ENCODE data around the gene FBN1.

The FBN1 gene

GRCh38 chr15:48389691-48390143, 255.8 kb downstream of the FBN1 start:
- H3K4me3 ChIP-seq (ENCODE audit: low read length in 2 of 2) = no peak overlapping the region
- H3K4ac ChIP-seq (ENCODE audit: low read length) = no peak overlapping the region
- H3K9me3 ChIP-seq (replicated peaks in 1 of 2; ENCODE audit: control insufficient read depth in 2 of 2, insufficient read depth in 1 of 2, low read depth in 1 of 2, low read length in 2 of 2) = no peaks in the 10 kb centered on the region
- no peak overlapping the region for H4K91ac ChIP-seq (ENCODE audit: low read depth, low read length, poor library complexity)
- H3K36me3 ChIP-seq (replicated peaks in 1 of 2; ENCODE audit: control insufficient read depth in 2 of 2, insufficient read depth in 2 of 2, low read length in 2 of 2) = no peaks in the 10 kb centered on the region
- H2BK12ac ChIP-seq (ENCODE audit: low read length) = no peak overlapping the region
- no peak overlapping the region for H3K14ac ChIP-seq (ENCODE audit: low read length)
- no peak overlapping the region for H4K8ac ChIP-seq (ENCODE audit: low read depth, low read length)
- no peak overlapping the region for H2BK120ac ChIP-seq (ENCODE audit: low read depth, low read length)
- H3K18ac ChIP-seq (ENCODE audit: low read length) = no peak overlapping the region
- no CpG with 5 or more reads among the region's 3 CpGs for WGBS, 2 donors (ENCODE audit: extremely low coverage in 2 of 2, insufficient read length in 2 of 2, insufficient replicate concordance in 1 of 2)
- DNase-seq (ENCODE audit: low spot score) = no peak
- H3K27ac ChIP-seq (replicated peaks; ENCODE audit: low read length) = no peak overlapping the region
- no peak overlapping the region for H2BK5ac ChIP-seq (ENCODE audit: low read length)
- H2BK15ac ChIP-seq (ENCODE audit: low read length) = no peak overlapping the region
- no peak overlapping the region for H3K4me2 ChIP-seq (ENCODE audit: insufficient read depth, low read length, poor library complexity, severe bottlenecking)
- H2AK5ac ChIP-seq (ENCODE audit: low read depth, low read length) = no peak overlapping the region
- no peak overlapping the region for H2AFZ ChIP-seq (ENCODE audit: low read length)
- H3K79me1 ChIP-seq (ENCODE audit: low read depth, low read length) = no peaks in the 10 kb centered on the region
- no peak overlapping the region for H3K23ac ChIP-seq (ENCODE audit: low read depth, low read length, poor library complexity)
- H3K4me1 ChIP-seq (ENCODE audit: control insufficient read depth in 2 of 2, insufficient read depth in 1 of 2, low read depth in 1 of 2, low read length in 2 of 2) = no peaks in the 10 kb centered on the region
- no peak overlapping the region for H3K9ac ChIP-seq (ENCODE audit: low read depth, low read length, poor library complexity)
- no peaks in the 10 kb centered on the region for H3K27me3 ChIP-seq (ENCODE audit: control insufficient read depth in 3 of 3, insufficient read depth in 3 of 3, low read depth in 1 of 3, low read length in 3 of 3)

DNA sequence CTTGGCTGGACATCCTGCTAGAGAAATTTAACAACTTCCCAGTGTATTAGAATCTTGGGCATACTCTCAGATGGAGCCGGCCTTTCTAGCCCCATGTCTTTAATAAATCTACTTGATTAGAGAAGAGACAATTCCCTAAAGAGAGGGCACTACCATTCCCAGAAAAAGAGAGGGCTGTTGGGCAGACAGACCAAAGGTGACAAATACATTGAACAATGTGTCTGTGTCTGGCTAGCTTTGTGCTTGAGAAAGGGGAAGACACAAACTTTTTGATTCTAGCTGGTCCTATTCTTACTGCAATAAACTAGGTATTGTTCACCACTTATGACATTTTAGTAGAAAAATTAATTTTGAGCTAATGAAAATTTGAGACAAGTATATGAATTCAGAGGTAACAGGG, 256.6 kb downstream of the FBN1 start:
- no CpG with 5 or more reads among the region's 1 CpG for WGBS, 2 donors (ENCODE audit: extremely low coverage in 2 of 2, insufficient read length in 2 of 2, insufficient replicate concordance in 1 of 2)
- Histone ChIP-seq H3K9me3 (replicated peaks in 1 of 2; ENCODE audit: control insufficient read depth in 2 of 2, insufficient read depth in 1 of 2, low read depth in 1 of 2, low read length in 2 of 2) (no peaks in the 10 kb centered on the region), H2BK12ac (ENCODE audit: low read length) (no peak overlapping the region), H4K91ac (ENCODE audit: low read depth, low read length, poor library complexity) (no peak overlapping the region), H3K9ac (ENCODE audit: low read depth, low read length, poor library complexity) (no peak overlapping the region), H3K14ac (ENCODE audit: low read length) (no peak overlapping the region), H4K8ac (ENCODE audit: low read depth, low read length) (no peak overlapping the region), H3K27ac (replicated peaks; ENCODE audit: low read length) (no peak overlapping the region), H3K4me3 (ENCODE audit: low read length in 2 of 2) (no peak overlapping the region), H2BK5ac (ENCODE audit: low read length) (no peak overlapping the region), H2AFZ (ENCODE audit: low read length) (no peak overlapping the region), H3K4me2 (ENCODE audit: insufficient read depth, low read length, poor library complexity, severe bottlenecking) (no peak overlapping the region), H3K23ac (ENCODE audit: low read depth, low read length, poor library complexity) (no peak overlapping the region), H2AK5ac (ENCODE audit: low read depth, low read length) (no peak overlapping the region), H3K79me1 (ENCODE audit: low read depth, low read length) (no peaks in the 10 kb centered on the region), H2BK15ac (ENCODE audit: low read length) (no peak overlapping the region), H3K36me3 (replicated peaks in 1 of 2; ENCODE audit: control insufficient read depth in 2 of 2, insufficient read depth in 2 of 2, low read length in 2 of 2) (no peaks in the 10 kb centered on the region), H2BK120ac (ENCODE audit: low read depth, low read length) (no peak overlapping the region), H3K4me1 (ENCODE audit: control insufficient read depth in 2 of 2, insufficient read depth in 1 of 2, low read depth in 1 of 2, low read length in 2 of 2) (no peaks in the 10 kb centered on the region), H3K27me3 (ENCODE audit: control insufficient read depth in 3 of 3, insufficient read depth in 3 of 3, low read depth in 1 of 3, low read length in 3 of 3) (no peaks in the 10 kb centered on the region), H3K18ac (ENCODE audit: low read length) (no peak overlapping the region), H3K4ac (ENCODE audit: low read length) (no peak overlapping the region)
- DNase-seq (ENCODE audit: low spot score) = no peak

- no peak overlapping the region for H2BK5ac ChIP-seq (ENCODE audit: low read length)
- H3K9ac ChIP-seq (ENCODE audit: low read depth, low read length, poor library complexity) = no peak overlapping the region
- H3K18ac ChIP-seq (ENCODE audit: low read length) = no peak overlapping the region
- H3K79me1 ChIP-seq (ENCODE audit: low read depth, low read length) = no peaks in the 10 kb centered on the region
- H3K14ac ChIP-seq (ENCODE audit: low read length) = no peak overlapping the region
- H3K9me3 ChIP-seq (replicated peaks in 1 of 2; ENCODE audit: control insufficient read depth in 2 of 2, insufficient read depth in 1 of 2, low read depth in 1 of 2, low read length in 2 of 2) = no peaks in the 10 kb centered on the region
- H3K4me3 ChIP-seq (ENCODE audit: low read length in 2 of 2) = no peak overlapping the region
- no peak for DNase-seq (ENCODE audit: low spot score)
- no peak overlapping the region for H2BK12ac ChIP-seq (ENCODE audit: low read length)
- WGBS, 2 donors (ENCODE audit: extremely low coverage in 2 of 2, insufficient read length in 2 of 2, insufficient replicate concordance in 1 of 2) = no CpG with 5 or more reads among the region's 4 CpGs
- H3K27ac ChIP-seq (replicated peaks; ENCODE audit: low read length) = no peak overlapping the region
- H2BK15ac ChIP-seq (ENCODE audit: low read length) = no peak overlapping the region
- peak overlapping the region; percentile 53 for H2AFZ ChIP-seq (ENCODE audit: low read length)
- no peaks in the 10 kb centered on the region for H3K36me3 ChIP-seq (replicated peaks in 1 of 2; ENCODE audit: control insufficient read depth in 2 of 2, insufficient read depth in 2 of 2, low read length in 2 of 2)
- H3K27me3 ChIP-seq (ENCODE audit: control insufficient read depth in 3 of 3, insufficient read depth in 3 of 3, low read depth in 1 of 3, low read length in 3 of 3) = no peaks in the 10 kb centered on the region
- no peak overlapping the region for H3K4ac ChIP-seq (ENCODE audit: low read length)
- no peak overlapping the region for H3K23ac ChIP-seq (ENCODE audit: low read depth, low read length, poor library complexity)
- H3K4me1 ChIP-seq (ENCODE audit: control insufficient read depth in 2 of 2, insufficient read depth in 1 of 2, low read depth in 1 of 2, low read length in 2 of 2) = no peaks in the 10 kb centered on the region
- no peak overlapping the region for H3K4me2 ChIP-seq (ENCODE audit: insufficient read depth, low read length, poor library complexity, severe bottlenecking)
- no peak overlapping the region for H2BK120ac ChIP-seq (ENCODE audit: low read depth, low read length)
- no peak overlapping the region for H4K8ac ChIP-seq (ENCODE audit: low read depth, low read length)
- no peak overlapping the region for H2AK5ac ChIP-seq (ENCODE audit: low read depth, low read length)
- no peak overlapping the region for H4K91ac ChIP-seq (ENCODE audit: low read depth, low read length, poor library complexity)
Observed at GRCh38 chr15:48388016-48388851, 257.3 kb downstream of the FBN1 start.

DNA sequence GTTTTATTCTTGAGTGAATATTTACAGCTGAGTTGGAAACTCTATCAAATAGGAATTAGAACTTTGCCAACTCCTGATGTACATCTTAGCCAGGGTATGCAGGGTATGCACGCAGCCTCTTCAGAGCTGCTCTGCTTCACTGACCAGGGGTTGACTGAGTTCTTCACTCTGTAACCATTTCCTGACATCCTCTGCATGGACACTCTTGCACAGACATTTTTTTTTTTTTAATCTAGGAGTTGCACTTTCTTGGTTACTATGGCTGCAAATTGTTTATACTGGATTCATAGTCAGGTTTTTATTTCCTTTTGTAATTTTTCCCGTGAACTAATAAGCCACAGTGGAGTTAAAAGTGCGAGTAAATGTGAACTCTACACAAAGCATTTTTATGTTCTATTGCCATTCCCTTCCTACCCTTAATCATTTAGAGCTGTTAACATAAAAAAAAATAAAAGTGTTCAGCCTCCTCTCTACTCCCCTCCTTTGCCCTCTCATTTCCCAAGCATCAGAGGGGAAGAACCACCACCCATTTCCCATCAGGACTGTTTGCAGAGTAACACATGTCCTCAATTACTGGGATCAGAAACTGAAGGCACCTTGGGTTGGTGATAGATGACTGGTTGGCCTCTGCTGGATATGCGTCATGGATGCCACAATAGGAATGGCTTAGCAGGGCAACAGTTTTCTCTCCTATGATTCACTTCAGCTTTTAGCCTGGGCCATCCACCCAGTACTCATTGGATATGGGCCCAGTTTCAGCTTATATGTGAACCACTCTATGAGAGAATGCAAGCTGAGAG, 260.3 kb downstream of the FBN1 start:
- H2BK15ac ChIP-seq (ENCODE audit: low read length) = no peak overlapping the region
- no CpG with 5 or more reads among the region's 4 CpGs for WGBS, 2 donors (ENCODE audit: extremely low coverage in 2 of 2, insufficient read length in 2 of 2, insufficient replicate concordance in 1 of 2)

More for the DNA sequence above, 260.3 kb downstream of the FBN1 start:
- H3K4ac ChIP-seq (ENCODE audit: low read length) = no peak overlapping the region
- H2BK5ac ChIP-seq (ENCODE audit: low read length) = no peak overlapping the region
- no peak overlapping the region for H3K27ac ChIP-seq (replicated peaks; ENCODE audit: low read length)
- H2AK5ac ChIP-seq (ENCODE audit: low read depth, low read length) = no peak overlapping the region
- no peaks in the 10 kb centered on the region for H3K36me3 ChIP-seq (replicated peaks in 1 of 2; ENCODE audit: control insufficient read depth in 2 of 2, insufficient read depth in 2 of 2, low read length in 2 of 2)
- no peak overlapping the region for H3K9ac ChIP-seq (ENCODE audit: low read depth, low read length, poor library complexity)
- H3K23ac ChIP-seq (ENCODE audit: low read depth, low read length, poor library complexity) = no peak overlapping the region
- H3K79me1 ChIP-seq (ENCODE audit: low read depth, low read length) = no peaks in the 10 kb centered on the region
- H3K4me1 ChIP-seq (ENCODE audit: control insufficient read depth in 2 of 2, insufficient read depth in 1 of 2, low read depth in 1 of 2, low read length in 2 of 2) = peaks cover 0 to 1% of the 10 kb centered on the region in 2 donors
- H3K27me3 ChIP-seq (ENCODE audit: control insufficient read depth in 3 of 3, insufficient read depth in 3 of 3, low read depth in 1 of 3, low read length in 3 of 3) = no peaks in the 10 kb centered on the region
- no peak overlapping the region for H3K4me3 ChIP-seq (ENCODE audit: low read length in 2 of 2)
- H3K4me2 ChIP-seq (ENCODE audit: insufficient read depth, low read length, poor library complexity, severe bottlenecking) = no peak overlapping the region
- no peak overlapping the region for H4K91ac ChIP-seq (ENCODE audit: low read depth, low read length, poor library complexity)
- no peak overlapping the region for H3K14ac ChIP-seq (ENCODE audit: low read length)
- H2BK120ac ChIP-seq (ENCODE audit: low read depth, low read length) = no peak overlapping the region
- H4K8ac ChIP-seq (ENCODE audit: low read depth, low read length) = no peak overlapping the region
- H3K18ac ChIP-seq (ENCODE audit: low read length) = no peak overlapping the region
- no peak for DNase-seq (ENCODE audit: low spot score)
- no peak overlapping the region for H2AFZ ChIP-seq (ENCODE audit: low read length)
- no peak overlapping the region for H2BK12ac ChIP-seq (ENCODE audit: low read length)
- H3K9me3 ChIP-seq (replicated peaks in 1 of 2; ENCODE audit: control insufficient read depth in 2 of 2, insufficient read depth in 1 of 2, low read depth in 1 of 2, low read length in 2 of 2) = no peaks in the 10 kb centered on the region
